Germinal center (tissue), 1 donor: ENCODE results near the gene SLC25A39.

Experiments used
- DNase-seq: peaks from one replicate; pipeline ENCODE4 v3.0.0; 2012; ENCODE audit warnings: mixed read lengths, low spot score

The SLC25A39 gene

DNA sequence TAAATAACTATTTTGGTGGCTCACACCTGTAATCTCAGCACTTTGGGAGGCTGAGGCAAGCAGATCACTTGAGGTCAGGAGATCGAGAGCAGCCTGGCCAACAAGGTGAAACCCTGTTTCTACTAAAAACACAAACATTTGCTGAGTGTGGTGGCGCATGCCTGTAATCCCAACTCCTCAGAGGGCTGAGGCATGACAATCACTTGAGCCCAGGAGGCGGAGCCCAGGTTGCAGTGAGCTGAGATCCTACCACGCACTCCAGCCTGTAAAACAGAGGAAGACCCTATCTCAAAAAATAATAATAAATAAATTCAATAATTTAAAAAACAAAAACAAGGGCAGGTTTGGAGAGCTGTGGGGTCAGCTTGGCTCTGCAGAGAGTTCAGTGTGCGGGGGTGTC is 51.0 kb downstream of the SLC25A39 start:
- no peak for DNase-seq

GRCh38 chr17:44272954-44273353 is 51.7 kb downstream of the SLC25A39 start:
- DNase-seq = no peak

GRCh38 chr17:44272321-44272951 is 52.2 kb downstream of the SLC25A39 start:
- DNase-seq = no peak
